ENCODE measurements around the gene CBARP.

DNA sequence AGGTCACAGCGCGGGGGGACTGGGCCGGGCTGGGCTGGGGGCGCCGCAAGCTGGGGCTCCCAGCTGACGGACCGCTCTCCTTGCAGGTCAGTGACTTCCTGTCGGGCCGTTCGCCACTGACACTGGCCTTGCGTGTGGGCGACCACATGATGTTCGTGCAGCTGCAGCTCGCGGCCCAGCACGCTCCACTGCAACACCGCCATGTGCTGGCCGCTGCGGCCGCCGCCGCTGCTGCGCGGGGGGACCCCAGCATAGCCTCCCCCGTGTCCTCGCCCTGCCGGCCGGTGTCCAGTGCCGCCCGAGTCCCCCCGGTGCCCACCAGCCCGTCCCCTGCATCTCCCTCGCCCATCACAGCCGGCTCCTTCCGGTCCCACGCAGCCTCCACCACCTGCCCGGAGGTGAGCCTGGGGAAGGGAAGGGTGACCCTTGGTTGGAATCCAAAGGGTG is 16.3 kb upstream of the CBARP start:
- TF ChIP-seq, protein P1, sequence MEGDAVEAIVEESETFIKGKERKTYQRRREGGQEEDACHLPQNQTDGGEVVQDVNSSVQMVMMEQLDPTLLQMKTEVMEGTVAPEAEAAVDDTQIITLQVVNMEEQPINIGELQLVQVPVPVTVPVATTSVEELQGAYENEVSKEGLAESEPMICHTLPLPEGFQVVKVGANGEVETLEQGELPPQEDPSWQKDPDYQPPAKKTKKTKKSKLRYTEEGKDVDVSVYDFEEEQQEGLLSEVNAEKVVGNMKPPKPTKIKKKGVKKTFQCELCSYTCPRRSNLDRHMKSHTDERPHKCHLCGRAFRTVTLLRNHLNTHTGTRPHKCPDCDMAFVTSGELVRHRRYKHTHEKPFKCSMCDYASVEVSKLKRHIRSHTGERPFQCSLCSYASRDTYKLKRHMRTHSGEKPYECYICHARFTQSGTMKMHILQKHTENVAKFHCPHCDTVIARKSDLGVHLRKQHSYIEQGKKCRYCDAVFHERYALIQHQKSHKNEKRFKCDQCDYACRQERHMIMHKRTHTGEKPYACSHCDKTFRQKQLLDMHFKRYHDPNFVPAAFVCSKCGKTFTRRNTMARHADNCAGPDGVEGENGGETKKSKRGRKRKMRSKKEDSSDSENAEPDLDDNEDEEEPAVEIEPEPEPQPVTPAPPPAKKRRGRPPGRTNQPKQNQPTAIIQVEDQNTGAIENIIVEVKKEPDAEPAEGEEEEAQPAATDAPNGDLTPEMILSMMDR (IDR thresholded peaks at IDR 0.05; ENCODE audit: low read depth, low read length), result no peak
- TF ChIP-seq EZH2phosphoT487 (IDR thresholded peaks at IDR 0.05; ENCODE audit: low read depth), result no peak
